WERI-Rb-1 (cell line): Measurements from ENCODE around the gene SLC35B1.

Source experiments
- DNase-seq: peaks from one replicate; pipeline ENCODE4 v3.0.0-alpha.2; 2020
- H3K27ac ChIP-seq: fragments of 250-450 bp; sonication (Bioruptor Pico); 2 replicates; pipeline ENCODE4 v1.5.1; 2020; ENCODE audit warnings: mild to moderate bottlenecking, moderate library complexity
- H3K27me3 ChIP-seq: fragments of 250-450 bp; sonication (Bioruptor Pico); 2 replicates; pipeline ENCODE4 v1.5.1; 2021; ENCODE audit warnings: mild to moderate bottlenecking, low read depth, moderate library complexity; ENCODE audit not compliant: insufficient read depth, severe bottlenecking
- H3K36me3 ChIP-seq: fragments of 250-450 bp; sonication (Bioruptor Pico); 2 replicates; pipeline ENCODE4 v1.5.1; 2020; ENCODE audit warnings: mild to moderate bottlenecking, moderate library complexity
- H3K4me3 ChIP-seq: 2 replicates; pipeline ENCODE4 v1.5.1; 2011; ENCODE audit warnings: low read depth, mild to moderate bottlenecking, control low read depth, low read length
- H3K9me3 ChIP-seq: fragments of 250-450 bp; sonication (Bioruptor Pico); 2 replicates; pipeline ENCODE4 v1.5.1; 2021; ENCODE audit warnings: mild to moderate bottlenecking, moderate library complexity; ENCODE audit not compliant: severe bottlenecking
- CTCF ChIP-seq: IDR thresholded peaks from 2 replicates; pipeline ENCODE4 v1.5.1; 2011; ENCODE audit warnings: low read depth, mild to moderate bottlenecking, control low read depth, inconsistent platforms, low read length

Gene SLC35B1

DNA sequence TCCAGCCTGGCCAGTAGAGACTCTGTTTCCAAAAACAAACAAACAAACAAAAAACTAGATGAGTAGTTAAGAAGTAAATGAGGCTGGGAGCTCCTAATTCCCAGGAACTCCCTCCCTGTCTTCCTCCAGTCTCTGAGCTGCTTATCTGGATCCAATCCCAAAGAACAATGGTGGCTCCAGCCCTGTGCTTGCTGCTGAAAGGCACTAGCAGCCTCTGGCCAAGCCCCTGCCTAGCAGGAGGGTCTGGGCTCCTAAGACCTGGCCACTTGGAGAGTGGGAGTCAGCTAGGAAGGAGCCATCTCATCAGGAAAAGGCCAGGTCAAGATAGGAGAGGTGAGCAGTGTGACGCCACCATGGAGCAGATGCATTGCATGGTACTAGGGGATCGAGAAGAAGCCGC is 14.3 kb upstream of the SLC35B1 start:
- Histone ChIP-seq H3K27ac (no peak overlapping the region; the same call in 1 of the 2 replicates), H3K27me3 (no peaks in the 10 kb centered on the region), H3K9me3 (peaks cover 13% of the 10 kb centered on the region), H3K4me3 (no peak overlapping the region), H3K36me3 (peaks cover 73% of the 10 kb centered on the region)
- TF ChIP-seq CTCF = no peak
- DNase-seq = no peak

- H3K9me3 ChIP-seq = no peaks in the 10 kb centered on the region
- TF ChIP-seq CTCF = no peak
- no peak for DNase-seq
- no peak overlapping the region for H3K27ac ChIP-seq
- peaks cover 100% of the 10 kb centered on the region for H3K36me3 ChIP-seq
- H3K4me3 ChIP-seq = no peak overlapping the region
- H3K27me3 ChIP-seq = no peaks in the 10 kb centered on the region
These were observed 9.7 kb upstream of the SLC35B1 start for GRCh38 chr17:49717371-49717861.

- no peak for TF ChIP-seq CTCF
- H3K9me3 ChIP-seq = no peaks in the 10 kb centered on the region
- no peak overlapping the region for H3K27ac ChIP-seq
- peaks cover 98% of the 10 kb centered on the region for H3K36me3 ChIP-seq
- no peak overlapping the region for H3K4me3 ChIP-seq
- no peak for DNase-seq
- no peaks in the 10 kb centered on the region for H3K27me3 ChIP-seq
These were observed 9.1 kb upstream of the SLC35B1 start for GRCh38 chr17:49716668-49717364.

DNA sequence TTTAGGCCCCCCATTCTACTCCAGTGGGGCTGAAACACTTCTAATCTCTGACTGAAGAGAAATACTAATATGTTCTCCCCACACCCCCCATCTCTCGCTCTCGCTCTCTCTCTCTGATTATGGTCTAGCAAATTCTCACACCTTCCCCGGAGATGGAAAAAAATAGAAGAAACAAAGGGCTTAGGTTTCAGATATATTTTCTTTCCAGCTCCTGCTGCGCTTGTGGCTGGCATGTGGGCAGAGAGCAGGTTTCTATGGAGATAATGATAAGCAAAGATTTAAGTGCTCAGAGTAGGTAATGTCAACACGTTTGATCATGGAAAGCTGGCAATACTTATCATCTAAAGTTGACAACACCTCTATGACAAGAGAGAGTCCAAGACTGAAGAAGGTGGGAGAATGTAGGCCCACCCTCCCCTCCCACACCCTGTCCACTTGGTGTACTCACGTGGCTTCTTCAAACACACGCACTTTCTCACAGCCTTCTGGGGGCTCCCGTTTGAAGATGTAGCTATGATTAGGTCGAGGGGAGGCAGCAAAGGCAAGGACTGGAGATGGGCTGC is 8.0 kb upstream of the SLC35B1 start:
- no peak overlapping the region for H3K27ac ChIP-seq
- peaks cover 94% of the 10 kb centered on the region for H3K36me3 ChIP-seq
- no peak for DNase-seq
- no peak overlapping the region for H3K4me3 ChIP-seq
- TF ChIP-seq CTCF = no peak
- no peaks in the 10 kb centered on the region for H3K27me3 ChIP-seq
- no peaks in the 10 kb centered on the region for H3K9me3 ChIP-seq

GRCh38 chr17:49715216-49715615 is 7.5 kb upstream of the SLC35B1 start:
- H3K27ac ChIP-seq = no peak overlapping the region
- H3K36me3 ChIP-seq = peaks cover 88% of the 10 kb centered on the region
- H3K4me3 ChIP-seq = no peak overlapping the region
- no peak for DNase-seq
- no peak for TF ChIP-seq CTCF
- no peaks in the 10 kb centered on the region for H3K9me3 ChIP-seq
- H3K27me3 ChIP-seq = no peaks in the 10 kb centered on the region
